Adrenal gland (tissue), 12 donors: Measurements from ENCODE around the gene PIPOX. TPM values are rescaled to one million over a fixed set of nuclear protein-coding genes. Genes with fewer than 3 reads are reported as not detected.

Experiments
- DNase-seq, 7 donors: peaks; one replicate each; pipeline ENCODE4 v3.0.0-alpha.2; 2019 to 2020
- H3K27ac ChIP-seq, 5 donors: fragments of 200-600 bp; sonication (generic) in 4 of 5; 1 replicate in 3 of 5; 2 replicates in 2 of 5; pipeline versions ENCODE4 v1.5.1 to v1.8.0; 2016 to 2020; ENCODE audit warnings: mild to moderate bottlenecking in 1 of 5
- H3K27me3 ChIP-seq: fragments of 200-600 bp; 2 replicates; pipeline ENCODE4 v1.8.0; 2021
- H3K36me3 ChIP-seq, 2 donors: fragments of 200-600 bp; replicated peaks in 1 of 2; 1 replicate in 1 of 2; 2 replicates in 1 of 2; pipeline versions ENCODE4 v1.5.1 to v1.8.0; 2018 to 2022
- H3K4me1 ChIP-seq, 2 donors: fragments of 200-600 bp; replicated peaks in 1 of 2; 1 replicate in 1 of 2; 2 replicates in 1 of 2; pipeline versions ENCODE4 v1.5.1 to v1.8.0; 2018 to 2021
- H3K4me3 ChIP-seq, 4 donors: fragments of 200-600 bp; sonication (generic) in 3 of 4; one replicate each; pipeline ENCODE4 v1.5.1; 2016 to 2018
- H3K9me3 ChIP-seq, 3 donors: fragments of 200-600 bp; sonication (generic) in 1 of 3; replicated peaks in 1 of 3; 1 replicate in 2 of 3; 2 replicates in 1 of 3; pipeline versions ENCODE4 v1.5.1 to v1.8.0; 2016 to 2021
- POLR2A ChIP-seq, 2 donors: fragments of 450-650 bp; IDR thresholded peaks; one replicate each; pipeline ENCODE4 v1.6.1; 2017; ENCODE audit warnings: antibody characterized with exemption in 2 of 2, mild to moderate bottlenecking in 2 of 2, moderate library complexity in 1 of 2
- WGBS, 4 donors: extraction: QIAGEN DNeasy Blood & Tissue Kit in 2 of 4; methylation state at CpG; one replicate each; pipeline versions ENCODE4 v1.1.5 to v1.1.7; 2013 to 2017; 5-methylcytosine and 5-hydroxymethylcytosine counted together
- intact Hi-C, 2 donors: fragments of 100-400 bp; cut with DNase I; formaldehyde crosslinking; loops; one replicate each; pipeline versions ENCODE4 v1.14.1 to v1.15.0; 2022 to 2023
- polyA plus RNA-seq, 3 donors: library from polyadenylated mRNA; stranded (reverse); fragments of 200-250 nt in 2 of 3; fragments of 350-450 nt in 1 of 3; fragmentation: Illumina TruSeq in 1 of 3; extraction: RNeasy Lipid Tissue Mini Kit (QIAGEN cat#74804) in 1 of 3; gene quantifications; one replicate each; pipeline ENCODE4 v1.2.3, GENCODE V29; 2013 to 2014
- total RNA-seq, 9 donors: library from RNA; depleted of rRNA in 4 of 9; stranded (reverse); fragments of >200 nt in 4 of 9; fragments of 120-200 nt in 1 of 9; fragmentation: NEBNext Ultra II Directional in 1 of 9; extraction: Animal tissue kit (Norgen Biotek cat#: 25700) in 1 of 9; gene quantifications; one replicate each; pipeline versions ENCODE4 v1.1.0 to v1.2.4, GENCODE V29; 2013 to 2023
- TF ChIP-seq, protein P1 (sequence below), 6 experiments: fragments of 450-650 bp in 4 of 6; fragments of 200-600 bp in 2 of 6; sonication (generic) in 1 of 6; IDR thresholded peaks; 1 replicate in 5 of 6; 2 replicates in 1 of 6; pipeline versions ENCODE4 v1.5.1 to v1.8.0; 2016 to 2021; ENCODE audit warnings: antibody characterized with exemption in 6 of 6, mild to moderate bottlenecking in 2 of 6, moderate library complexity in 1 of 6
- donor health status: healthy with polysubstance abuse.
- donor health status: Bipolar disorder and iron deficiency.
- donor health status: DM: yes; HTN: yes; CAD: no.
- donor health status: DM: no; HTN: no; CAD: no.
- donor health status: DM: no; HTN: no; CAD: no.
- donor health status: DM: yes; HTN: yes; CAD: no.

The PIPOX gene
- total and polyA plus RNA-seq, 12 donors, result 0.34 to 2.2 (median 1.3) TPM

DNA sequence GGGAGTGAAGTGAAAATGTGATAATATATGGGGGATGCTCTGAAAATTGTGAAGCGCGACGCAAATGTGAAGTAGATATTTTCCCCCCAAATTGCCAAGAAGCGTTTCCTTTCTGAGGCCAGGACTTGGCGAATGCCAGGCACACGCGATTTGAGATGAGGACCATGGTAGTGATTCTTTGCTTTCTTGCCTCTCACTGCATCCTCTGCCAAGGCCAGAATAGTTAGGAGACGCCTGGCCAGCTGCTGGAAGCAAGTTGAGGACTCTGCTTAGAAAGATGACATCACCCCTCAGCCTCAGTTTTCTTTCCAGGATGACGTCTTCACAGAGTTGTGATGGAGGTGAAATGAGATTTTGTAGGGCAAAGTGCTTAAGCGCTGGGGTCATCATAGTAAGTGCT is 25.9 kb downstream of the PIPOX start:
- no peaks in the 10 kb centered on the region for H3K9me3 ChIP-seq
- TF ChIP-seq, protein P1, sequence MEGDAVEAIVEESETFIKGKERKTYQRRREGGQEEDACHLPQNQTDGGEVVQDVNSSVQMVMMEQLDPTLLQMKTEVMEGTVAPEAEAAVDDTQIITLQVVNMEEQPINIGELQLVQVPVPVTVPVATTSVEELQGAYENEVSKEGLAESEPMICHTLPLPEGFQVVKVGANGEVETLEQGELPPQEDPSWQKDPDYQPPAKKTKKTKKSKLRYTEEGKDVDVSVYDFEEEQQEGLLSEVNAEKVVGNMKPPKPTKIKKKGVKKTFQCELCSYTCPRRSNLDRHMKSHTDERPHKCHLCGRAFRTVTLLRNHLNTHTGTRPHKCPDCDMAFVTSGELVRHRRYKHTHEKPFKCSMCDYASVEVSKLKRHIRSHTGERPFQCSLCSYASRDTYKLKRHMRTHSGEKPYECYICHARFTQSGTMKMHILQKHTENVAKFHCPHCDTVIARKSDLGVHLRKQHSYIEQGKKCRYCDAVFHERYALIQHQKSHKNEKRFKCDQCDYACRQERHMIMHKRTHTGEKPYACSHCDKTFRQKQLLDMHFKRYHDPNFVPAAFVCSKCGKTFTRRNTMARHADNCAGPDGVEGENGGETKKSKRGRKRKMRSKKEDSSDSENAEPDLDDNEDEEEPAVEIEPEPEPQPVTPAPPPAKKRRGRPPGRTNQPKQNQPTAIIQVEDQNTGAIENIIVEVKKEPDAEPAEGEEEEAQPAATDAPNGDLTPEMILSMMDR (IDR thresholded peaks at IDR 0.05), result no peak
- no peak for TF ChIP-seq POLR2A (IDR thresholded peaks at IDR 0.05)
- H3K36me3 ChIP-seq, result no peaks in the 10 kb centered on the region
- no peaks in the 10 kb centered on the region for H3K4me1 ChIP-seq
- DNase-seq, result no peak
- H3K27ac ChIP-seq, result no peak overlapping the region
- no peaks in the 10 kb centered on the region for H3K27me3 ChIP-seq
- WGBS, 4 donors, result 73 to 84% (median 80%) methylated on average over 10 of the region's 10 CpGs
- no peak overlapping the region for H3K4me3 ChIP-seq
- intact Hi-C loops, result no loop called here

DNA sequence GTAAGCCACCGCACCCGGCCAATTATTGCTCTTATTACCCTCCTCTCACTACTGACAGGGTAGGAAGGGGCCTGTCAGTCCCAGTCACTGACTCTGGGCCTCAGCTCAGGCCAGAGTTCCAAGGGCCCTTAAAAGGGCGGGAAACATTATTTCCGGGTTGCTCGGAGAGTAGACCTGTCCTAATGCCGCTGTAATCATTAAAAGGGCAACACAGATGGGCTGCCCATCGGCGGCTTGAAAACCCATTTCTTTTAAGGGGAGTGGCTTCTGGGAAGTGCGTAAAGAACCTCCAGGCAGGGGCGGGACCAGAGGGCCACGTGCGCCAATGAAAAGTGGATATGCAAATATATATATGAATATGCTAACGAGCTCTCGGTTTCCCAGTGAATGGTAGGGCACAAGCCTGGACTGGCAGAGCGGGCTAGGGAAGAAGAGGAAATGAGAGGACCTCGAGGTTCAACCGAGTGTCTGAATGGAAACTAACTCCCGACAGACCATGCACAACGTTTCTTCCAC is 26.6 kb downstream of the PIPOX start:
- Histone ChIP-seq H3K27ac (no peak overlapping the region), H3K36me3 (no peaks in the 10 kb centered on the region), H3K9me3 (no peaks in the 10 kb centered on the region), H3K4me3 (no peak overlapping the region), H3K27me3 (no peaks in the 10 kb centered on the region), H3K4me1 (no peaks in the 10 kb centered on the region)
- DNase-seq, result no peak
- no peak for TF ChIP-seq POLR2A (IDR thresholded peaks at IDR 0.05)
- TF ChIP-seq, protein P1 (IDR thresholded peaks at IDR 0.05), result no peak
- intact Hi-C loops, result no loop called here
- 41 to 61% (median 46%) methylated on average over 19 of the region's 19 CpGs for WGBS, 4 donors

- H3K27me3 ChIP-seq, result no peaks in the 10 kb centered on the region
- H3K9me3 ChIP-seq, result no peaks in the 10 kb centered on the region
- 57 to 65% (median 59%) methylated on average over 10 of the region's 10 CpGs for WGBS, 4 donors
- no peak for DNase-seq
- H3K4me3 ChIP-seq, result no peak overlapping the region
- no peak for TF ChIP-seq POLR2A (IDR thresholded peaks at IDR 0.05)
- TF ChIP-seq, protein P1 (IDR thresholded peaks at IDR 0.05), result no peak
- no peak overlapping the region for H3K27ac ChIP-seq
- H3K4me1 ChIP-seq, result no peaks in the 10 kb centered on the region
- intact Hi-C loops, result no loop called here
- no peaks in the 10 kb centered on the region for H3K36me3 ChIP-seq
Measured at GRCh38 chr17:29070308-29070707, 27.4 kb downstream of the PIPOX start.

DNA sequence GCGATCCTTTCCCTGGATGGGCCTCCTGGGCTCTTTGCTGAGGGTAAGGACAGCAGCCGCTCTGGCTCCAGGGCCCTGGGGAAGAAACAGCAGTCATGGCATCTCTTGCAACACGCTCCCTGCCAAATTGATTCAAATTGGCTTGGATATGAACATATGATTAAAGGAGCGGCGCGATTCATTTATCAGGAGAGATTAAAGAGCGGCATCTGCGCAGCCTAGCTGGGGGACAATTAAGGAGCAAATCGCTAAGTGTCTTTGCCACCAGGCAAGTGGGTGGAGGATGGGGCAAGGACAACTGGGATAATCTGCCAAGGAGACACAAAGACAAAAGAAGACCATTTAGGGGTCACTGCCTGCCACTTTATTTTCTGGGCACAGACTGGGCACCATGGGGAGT is 27.8 kb downstream of the PIPOX start:
- no peak for DNase-seq
- H3K27ac ChIP-seq, result no peak overlapping the region
- no peaks in the 10 kb centered on the region for H3K36me3 ChIP-seq
- H3K9me3 ChIP-seq, result no peaks in the 10 kb centered on the region
- no peak overlapping the region for H3K4me3 ChIP-seq
- H3K4me1 ChIP-seq, result no peaks in the 10 kb centered on the region
- WGBS, 4 donors, result 71 to 84% (median 78%) methylated on average over 9 of the region's 9 CpGs
- intact Hi-C loops, result no loop called here
- H3K27me3 ChIP-seq, result no peaks in the 10 kb centered on the region
- TF ChIP-seq, protein P1 (IDR thresholded peaks at IDR 0.05), result no peak
- TF ChIP-seq POLR2A (IDR thresholded peaks at IDR 0.05), result no peak
